ENCODE results near the gene IQGAP2.

Gene IQGAP2

DNA sequence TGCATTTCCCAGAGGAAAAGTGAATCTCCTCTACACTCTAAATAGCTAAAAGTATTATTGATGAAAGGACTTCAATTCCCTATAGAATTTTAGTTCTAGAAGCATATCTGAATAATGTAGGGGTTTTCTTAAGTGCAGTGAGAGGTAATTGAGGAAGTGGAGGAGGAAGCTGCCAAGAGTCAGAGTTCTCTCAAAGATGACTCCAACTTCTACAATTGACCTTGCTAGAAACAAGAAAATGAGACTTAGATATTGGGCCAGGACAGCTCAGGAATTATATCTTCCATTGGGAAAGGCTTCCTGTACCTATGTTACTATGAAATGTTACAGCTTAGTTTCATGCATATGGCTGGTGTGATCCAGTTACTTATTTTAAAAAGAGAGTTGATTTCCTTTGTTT lies 302.5 kb downstream of the IQGAP2 start:
- no peak for DNase-seq (ENCODE audit: low spot score)

DNA sequence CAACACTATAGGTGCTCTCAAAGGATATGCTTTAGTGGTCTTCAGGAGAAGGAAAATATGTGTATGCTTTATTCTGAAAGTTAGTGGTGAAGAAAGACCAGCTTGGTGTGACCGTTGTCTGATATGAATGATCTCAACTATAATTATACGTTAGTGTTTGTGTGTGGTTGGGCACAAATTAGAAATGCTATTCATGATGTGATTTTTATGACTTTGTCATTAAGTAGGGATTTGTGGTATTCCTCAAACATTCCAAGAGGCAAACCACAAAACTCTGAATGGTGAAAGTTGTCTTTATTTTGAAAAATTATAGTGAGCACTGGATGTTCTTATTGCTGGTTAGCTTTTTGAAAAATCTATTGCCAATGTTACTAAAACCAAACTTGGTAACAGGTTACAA lies 306.7 kb downstream of the IQGAP2 start:
- DNase-seq (ENCODE audit: low spot score) = no peak

DNA sequence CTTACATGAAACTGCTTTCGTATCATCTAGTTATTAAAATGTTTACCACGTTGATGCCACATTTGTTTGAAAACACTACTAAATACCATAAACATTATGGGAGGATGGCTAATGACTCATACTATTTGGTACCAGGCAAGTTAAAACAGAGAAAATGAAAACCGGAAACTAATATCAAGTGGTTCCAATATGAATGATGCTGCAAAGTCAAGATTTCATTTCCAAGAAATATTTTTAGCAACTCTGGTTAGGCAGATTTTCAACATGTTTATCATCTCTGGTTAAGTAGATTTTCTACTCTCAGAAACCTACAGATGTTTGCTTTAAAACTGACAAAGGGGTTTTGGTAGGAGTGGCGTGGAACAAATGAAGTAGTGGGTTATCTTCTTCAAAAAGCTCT lies 307.9 kb downstream of the IQGAP2 start:
- no peak for DNase-seq (ENCODE audit: low spot score)

DNA sequence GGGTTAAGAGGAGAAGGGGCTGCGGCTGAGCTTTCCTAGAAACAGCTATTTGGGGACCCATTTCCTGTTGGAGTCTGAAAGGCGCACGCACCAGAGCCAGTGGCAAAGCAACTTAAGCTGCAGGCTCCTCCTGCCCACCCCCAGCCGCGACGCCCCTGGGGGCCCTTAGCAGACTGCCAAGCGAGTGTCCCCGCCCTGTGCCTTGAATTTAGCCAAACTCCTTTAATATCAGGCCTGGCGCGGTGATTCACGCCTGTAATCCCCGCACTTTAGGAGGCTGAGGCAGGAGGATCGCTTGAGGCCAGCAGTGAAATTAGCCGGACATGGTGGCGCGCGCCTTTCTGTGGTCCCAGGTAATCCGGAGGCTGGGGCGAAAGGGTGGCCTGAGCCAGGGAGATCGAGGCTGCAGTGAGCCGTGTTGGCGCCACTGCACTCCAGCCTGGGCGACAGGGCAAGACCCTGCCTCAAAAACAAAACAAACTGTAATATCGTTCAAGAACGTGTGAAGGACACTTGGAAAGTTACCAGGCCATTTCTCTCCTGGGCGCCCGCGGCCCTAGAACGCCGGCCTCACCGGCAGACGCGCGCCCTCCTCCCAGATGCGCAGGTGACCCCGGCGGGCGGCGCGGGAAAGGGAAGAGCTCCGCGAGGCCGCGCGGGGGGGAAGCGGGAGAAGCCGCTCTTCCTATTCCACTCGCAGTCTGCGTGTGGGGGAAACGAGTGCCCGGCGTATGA lies 311.8 kb downstream of the IQGAP2 start:
- DNase-seq (ENCODE audit: low spot score) = no peak

DNA sequence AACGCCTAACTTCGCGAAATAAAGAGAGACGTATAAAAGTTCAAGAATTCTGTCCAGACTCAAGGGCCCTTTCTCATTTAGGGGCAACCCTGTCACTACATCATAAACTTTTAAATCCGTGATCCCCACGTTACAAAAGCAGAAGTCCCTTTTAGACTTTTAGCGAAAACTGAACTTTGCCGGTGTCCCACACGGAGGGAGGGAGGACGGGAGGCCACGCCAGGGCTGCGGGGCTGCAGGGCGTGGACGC lies 312.3 kb downstream of the IQGAP2 start:
- DNase-seq (ENCODE audit: low spot score) = no peak

DNA sequence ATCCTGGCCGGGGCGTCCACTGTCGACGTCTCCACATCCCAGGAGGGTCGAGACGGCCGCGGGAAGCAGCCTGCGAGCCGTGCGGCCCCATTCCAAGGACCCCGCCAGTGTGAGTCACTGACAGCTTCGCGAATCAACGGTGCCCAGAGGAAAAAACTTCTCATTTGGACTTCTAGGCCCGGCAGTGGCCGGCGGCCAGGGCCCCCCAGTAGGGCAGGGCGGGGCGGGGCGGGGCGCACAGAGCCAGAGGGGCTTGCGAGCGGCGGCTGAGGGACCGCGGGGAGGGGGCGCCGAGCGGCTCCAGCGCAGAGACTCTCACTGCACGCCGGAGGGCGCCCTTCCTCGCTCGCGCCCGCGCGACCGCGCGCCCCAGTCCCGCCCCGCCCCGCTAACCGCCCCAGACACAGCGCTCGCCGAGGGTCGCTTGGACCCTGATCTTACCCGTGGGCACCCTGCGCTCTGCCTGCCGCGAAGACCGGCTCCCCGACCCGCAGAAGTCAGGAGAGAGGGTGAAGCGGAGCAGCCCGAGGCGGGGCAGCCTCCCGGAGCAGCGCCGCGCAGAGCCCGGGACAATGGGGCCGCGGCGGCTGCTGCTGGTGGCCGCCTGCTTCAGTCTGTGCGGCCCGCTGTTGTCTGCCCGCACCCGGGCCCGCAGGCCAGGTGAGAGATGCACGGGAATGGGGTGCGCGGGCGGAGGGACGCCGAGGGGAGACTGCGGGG lies 312.8 kb downstream of the IQGAP2 start, which contains the start of gene F2R:
Gene F2R, plus strand, starts transcription at position 391 of the 720 bp plus-strand sequence. Its CDS starts 182 bp downstream, at position 573.
- peak; percentile 63 for DNase-seq (ENCODE audit: low spot score)

DNA sequence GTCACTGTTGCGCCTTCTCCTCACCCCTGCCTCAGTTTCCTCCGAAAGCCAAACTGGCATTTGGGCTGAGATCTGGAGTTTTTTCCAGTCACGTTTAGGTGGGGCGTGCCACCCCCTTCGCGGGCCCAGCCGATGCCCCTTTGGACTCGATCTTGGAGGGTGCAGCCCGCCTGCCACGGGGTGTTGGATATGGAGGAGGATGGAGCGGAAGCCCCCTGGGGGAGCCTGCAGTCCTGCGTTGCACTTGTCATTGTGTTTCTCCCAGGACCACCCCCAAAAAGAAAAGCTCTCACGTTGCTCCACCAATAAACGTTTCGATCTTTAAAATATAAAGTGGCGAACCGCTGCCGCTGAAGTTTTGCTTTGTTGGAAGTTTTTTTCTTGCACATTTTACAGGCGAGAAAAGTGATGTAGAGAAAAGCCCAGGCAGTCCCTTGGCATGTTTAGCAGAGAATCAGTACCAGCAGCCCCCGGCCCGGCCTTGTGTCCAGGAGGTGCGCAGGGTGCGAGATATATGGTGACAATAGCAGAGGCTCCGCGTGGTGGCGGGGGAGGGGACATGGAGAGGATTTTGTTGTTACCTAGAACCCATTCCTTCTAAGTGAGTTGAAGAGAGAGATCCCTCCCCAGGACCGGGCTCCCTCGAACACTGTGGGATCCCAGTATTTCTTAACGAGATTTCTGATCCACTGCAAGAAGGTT lies 313.5 kb downstream of the IQGAP2 start:
- peak; percentile 50 for DNase-seq (ENCODE audit: low spot score)

DNA sequence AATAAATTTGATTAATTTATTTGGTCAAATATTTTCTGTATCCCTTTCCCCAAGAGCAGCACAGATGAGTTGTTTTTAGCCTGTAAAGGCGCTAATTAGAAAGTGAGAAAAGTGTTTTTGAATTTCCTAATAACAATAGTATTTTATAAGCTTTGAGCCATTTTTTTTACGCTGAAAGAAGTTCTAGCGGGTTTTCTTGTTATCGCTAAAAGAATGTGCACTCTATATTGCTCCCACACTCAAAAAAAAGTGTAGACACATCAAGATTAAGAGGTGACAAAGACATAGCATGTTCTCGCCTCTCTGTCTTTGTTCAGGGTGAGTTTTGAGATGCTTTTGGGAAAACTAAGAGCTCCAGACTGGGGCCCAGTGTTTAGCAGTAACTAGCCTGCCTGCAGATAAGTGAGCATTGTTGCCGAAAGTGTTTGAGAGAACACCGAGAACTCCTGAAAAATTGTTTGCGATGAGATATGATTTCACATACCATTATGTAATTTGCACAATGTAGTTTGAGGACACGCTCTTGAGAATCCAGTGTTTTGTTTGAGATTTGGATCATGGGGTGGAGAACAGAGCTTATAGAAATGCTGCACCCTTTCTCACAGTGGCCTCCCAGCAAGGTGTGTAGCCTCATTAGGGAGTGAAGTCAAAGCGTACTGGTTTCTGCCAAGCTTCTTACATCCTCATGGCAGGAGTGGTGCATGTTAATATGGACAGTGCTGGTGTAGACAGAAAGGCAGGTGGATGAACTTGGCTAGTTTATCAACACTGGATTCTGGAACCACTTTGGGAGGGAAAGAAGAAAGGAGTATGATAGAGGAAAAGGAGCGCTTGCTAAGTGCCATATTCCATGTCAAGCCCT lies 314.4 kb downstream of the IQGAP2 start:
- DNase-seq (ENCODE audit: low spot score) = no peak

DNA sequence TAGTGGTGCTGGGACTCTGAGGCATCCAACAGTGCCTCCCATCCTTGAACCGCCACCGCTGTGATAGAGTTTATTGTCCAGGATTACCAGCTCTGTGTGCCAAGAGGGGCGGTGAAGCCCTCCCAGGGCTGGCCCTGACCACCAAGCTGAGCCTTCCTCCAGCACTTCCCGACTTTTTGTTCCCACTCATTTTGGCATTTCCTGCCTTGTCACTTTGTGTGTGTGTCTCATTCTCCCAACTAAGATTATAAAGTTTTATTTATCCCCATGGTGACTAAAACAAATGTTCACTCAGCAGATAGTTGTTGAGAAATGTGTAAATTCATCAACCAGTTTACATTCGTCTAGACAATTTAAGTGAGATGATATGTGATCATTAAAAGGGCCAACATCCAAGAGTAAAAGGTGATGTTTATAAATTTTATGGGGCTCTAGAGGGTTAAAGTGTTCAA lies 315.3 kb downstream of the IQGAP2 start:
- DNase-seq (ENCODE audit: low spot score) = no peak

DNA sequence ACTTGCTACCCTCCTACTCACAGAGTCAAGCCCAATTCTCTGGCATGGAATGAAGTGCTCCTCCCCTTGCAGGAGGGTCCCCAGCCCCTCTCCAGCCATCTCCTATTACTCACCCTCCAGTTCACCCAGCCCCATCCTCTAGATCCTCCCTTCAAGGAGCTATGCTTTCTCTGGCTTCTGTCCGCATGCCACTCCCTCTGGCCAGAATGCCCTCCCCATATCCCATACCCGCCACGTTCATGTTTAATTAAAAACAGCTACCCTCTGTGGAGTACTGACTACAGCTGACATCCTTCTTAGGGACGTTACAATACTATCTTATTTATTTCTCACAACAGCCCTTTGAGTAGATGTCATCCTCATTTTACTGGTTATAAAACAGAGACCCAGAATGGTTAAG lies 315.8 kb downstream of the IQGAP2 start:
- DNase-seq (ENCODE audit: low spot score) = no peak

DNA sequence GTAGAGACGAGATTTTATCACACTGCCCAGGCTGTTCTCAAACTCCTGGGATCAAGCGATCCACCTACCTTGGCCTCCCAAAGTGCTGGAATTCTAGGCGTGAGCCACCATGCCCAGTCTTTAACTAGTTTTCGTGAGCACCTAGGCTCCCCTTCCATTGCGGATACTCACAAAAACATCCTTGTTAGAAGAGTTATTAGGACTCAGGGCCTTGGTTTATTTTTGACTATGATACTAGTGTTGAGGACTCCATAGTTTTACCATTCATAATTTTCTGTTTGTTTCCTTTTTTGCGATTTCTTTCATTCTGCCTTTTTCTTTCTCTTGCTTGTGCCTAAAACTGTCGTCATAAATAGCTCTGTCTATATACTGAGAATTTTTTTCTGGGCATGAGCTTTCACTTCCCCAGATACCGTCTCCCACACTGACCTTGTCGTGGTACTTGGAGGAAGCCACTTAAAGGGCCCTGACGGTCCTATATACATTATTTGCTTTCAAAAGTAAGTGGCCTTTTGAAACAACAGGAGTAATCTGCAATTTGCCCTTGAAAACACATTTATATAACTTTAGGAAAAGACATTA lies 318.0 kb downstream of the IQGAP2 start:
- no peak for DNase-seq (ENCODE audit: low spot score)

DNA sequence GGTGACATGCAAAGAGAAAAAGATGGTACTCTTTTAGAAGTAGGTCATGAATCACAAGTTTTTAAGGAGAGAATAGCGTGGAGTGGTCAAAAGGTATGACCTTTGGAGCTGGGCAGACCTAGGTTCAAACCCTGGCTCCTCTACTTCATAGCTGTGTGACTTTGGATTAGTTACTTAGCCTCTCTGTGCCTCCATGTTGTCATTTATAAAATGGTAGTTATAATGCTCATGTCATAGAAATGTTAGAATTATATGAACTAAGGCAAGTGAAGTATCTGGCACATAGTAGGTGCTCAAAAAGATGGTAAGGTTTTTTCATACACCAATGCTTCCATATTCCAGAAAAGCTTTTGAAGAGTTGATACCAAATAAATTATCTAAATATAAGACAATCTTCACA lies 320.2 kb downstream of the IQGAP2 start:
- DNase-seq (ENCODE audit: low spot score) = no peak

DNA sequence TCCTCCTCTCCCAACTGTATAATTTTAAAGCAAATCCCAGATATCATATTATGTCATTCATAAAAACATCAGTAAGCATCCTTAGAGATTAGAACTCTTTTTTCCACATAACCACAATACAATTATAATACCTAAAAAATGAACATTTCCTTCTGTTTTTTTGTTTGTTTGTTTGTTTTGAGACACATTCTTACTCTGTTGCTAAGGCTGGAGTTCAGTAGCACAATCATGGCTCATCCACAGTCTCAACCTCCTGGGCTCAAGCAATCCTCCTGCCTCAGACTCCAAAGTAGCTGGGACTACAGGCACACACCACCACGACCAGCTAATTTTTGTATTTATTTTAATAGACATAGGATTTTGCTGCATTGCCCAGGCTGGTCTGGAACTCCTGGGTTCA lies 320.8 kb downstream of the IQGAP2 start:
- DNase-seq (ENCODE audit: low spot score) = no peak

DNA sequence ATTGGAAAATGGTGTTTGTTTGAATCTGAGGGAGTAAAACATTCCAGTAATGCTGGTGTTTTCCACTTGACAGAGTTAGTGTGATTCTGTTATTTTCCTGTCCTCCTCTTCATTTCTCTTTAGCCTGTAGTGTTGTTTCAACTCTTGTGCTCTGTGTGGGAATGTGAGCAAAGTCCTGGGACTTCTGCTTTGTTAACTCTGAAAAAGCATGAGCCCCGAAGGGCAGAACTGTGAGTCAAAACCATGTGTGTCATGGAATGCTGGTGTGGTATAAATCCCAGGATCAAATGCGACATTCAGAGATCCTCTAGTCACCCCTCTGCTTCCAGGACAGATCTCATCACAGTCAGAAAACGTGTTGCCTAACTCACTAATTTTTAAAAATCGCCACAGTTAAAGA lies 321.8 kb downstream of the IQGAP2 start:
- no peak for DNase-seq (ENCODE audit: low spot score)

DNA sequence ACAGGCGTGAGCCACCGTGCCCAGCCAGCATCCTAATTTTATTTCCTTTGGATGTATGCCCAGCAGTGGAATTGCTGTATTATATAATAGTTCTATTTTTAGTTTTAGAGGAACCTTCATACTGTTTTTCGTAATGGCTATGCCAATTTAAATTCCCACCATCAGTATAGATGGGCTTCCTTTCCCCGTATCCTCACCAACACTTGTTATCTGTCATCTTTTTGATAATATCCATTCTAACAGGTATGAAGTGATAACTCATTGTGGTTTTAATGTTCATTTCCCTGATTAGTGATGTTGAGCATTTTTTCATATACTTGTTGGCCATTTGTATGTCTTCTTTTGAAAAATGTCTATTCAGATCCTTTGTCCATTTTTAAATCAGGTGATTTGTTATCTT lies 325.9 kb downstream of the IQGAP2 start:
- DNase-seq (ENCODE audit: low spot score) = no peak

DNA sequence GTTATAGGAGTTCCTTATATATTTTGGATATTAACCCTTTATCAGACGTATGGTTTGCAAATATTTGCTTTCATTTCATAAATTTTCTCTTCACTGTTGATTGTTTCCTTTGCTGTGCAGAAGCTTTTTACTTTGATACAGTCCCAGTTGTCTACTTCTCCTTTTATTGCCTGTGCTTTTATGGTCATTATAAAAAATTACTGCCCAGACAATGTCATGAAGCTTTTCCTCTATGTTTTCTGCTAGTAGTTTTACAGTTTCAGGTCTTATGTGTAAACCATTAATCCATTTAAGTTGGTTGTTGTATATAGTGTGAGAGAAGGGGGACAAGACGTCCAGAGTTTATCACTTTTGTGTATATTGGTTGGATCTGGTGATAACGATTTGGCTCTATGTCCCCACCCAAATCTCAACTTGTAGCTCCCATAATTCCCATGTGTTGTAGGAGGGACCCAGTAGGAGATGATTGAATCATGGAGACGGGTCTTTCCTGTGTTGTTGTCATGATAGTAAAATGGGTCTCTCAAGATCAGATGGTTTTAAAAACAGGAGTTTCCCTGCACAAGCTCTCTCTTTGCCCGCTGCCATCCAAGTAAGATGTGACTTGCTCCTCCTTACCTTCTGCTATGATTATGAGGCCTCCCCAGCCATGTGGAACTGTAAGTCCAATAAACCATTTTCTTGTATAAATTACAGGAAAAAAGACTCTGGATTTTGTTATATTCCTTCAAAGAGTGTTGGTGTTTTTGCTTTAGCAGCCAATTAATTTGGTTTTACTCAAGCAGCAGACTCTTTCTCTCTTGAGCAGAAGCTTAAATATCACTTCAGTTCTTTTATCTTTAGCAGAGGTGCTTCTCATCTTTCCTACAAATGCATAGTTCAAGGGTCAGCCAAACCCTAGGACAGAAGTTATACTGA lies 326.5 kb downstream of the IQGAP2 start:
- no peak for DNase-seq (ENCODE audit: low spot score)

DNA sequence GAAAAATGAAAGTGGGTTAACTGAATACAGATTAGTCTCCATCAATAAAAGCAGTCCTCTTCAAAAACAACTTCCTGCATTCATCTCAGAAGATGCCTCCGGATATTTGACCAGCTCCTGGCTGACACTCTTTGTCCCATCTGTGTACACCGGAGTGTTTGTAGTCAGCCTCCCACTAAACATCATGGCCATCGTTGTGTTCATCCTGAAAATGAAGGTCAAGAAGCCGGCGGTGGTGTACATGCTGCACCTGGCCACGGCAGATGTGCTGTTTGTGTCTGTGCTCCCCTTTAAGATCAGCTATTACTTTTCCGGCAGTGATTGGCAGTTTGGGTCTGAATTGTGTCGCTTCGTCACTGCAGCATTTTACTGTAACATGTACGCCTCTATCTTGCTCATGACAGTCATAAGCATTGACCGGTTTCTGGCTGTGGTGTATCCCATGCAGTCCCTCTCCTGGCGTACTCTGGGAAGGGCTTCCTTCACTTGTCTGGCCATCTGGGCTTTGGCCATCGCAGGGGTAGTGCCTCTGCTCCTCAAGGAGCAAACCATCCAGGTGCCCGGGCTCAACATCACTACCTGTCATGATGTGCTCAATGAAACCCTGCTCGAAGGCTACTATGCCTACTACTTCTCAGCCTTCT lies 329.4 kb downstream of the IQGAP2 start:
- no peak for DNase-seq (ENCODE audit: low spot score)

DNA sequence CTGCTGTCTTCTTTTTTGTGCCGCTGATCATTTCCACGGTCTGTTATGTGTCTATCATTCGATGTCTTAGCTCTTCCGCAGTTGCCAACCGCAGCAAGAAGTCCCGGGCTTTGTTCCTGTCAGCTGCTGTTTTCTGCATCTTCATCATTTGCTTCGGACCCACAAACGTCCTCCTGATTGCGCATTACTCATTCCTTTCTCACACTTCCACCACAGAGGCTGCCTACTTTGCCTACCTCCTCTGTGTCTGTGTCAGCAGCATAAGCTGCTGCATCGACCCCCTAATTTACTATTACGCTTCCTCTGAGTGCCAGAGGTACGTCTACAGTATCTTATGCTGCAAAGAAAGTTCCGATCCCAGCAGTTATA lies 329.9 kb downstream of the IQGAP2 start:
- no peak for DNase-seq (ENCODE audit: low spot score)

DNA sequence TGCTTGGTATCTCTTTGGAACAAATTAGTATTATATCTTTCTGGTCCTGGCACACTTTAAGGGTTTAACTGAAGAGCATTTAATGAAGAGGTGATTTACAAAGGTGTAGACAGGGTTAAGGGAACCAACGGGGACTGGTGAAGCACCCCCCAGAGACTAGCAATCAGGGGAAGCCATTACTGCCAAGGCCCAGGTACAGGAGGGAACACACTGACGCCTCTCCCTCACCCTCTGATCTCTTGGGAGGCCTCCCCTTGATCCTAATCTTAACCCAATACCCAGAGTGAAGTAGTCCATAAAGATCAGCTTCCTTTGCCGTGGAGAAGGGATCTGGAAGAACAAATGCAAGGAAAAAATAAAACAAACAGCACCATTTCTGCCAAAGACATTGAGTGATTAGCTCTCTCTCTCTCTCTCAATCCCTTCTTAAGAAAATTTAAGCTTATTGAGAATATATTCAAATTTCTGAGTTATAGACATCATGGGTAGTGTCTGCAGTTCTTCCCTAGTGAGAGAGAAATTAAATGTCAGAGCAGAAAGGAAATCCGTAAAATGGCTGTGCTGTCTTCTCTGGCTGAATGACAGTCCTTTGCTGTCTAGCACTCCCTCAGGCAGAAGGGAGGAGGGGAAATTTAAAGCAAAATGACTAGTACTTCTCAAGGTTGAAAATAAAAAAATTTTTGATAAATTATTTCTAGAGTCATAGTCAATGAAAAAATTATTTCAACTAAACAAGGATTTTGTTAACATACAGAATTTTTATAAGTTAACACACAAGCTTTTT lies 332.9 kb downstream of the IQGAP2 start:
- no peak for DNase-seq (ENCODE audit: low spot score)

All from SK-N-DZ (cell line).